ENCODE data around the gene TAS2R60. TPM values are rescaled to one million over a fixed set of nuclear protein-coding genes. Genes with fewer than 3 reads are reported as not detected.

TAS2R60 gene
- total RNA-seq, 1 experiment from 2014 or later: not detected

GRCh38 chr7:143405173-143406001, 37.9 kb upstream of the TAS2R60 start:
- TF ChIP-seq CTCF (conservative IDR thresholded peaks at IDR 0.05): no peak
- no peak for TF ChIP-seq EZH2 (IDR thresholded peaks at IDR 0.05; ENCODE audit: low read depth)
- intact Hi-C loops (cut with micrococcal nuclease; ENCODE audit: unreplicated experiment): loop anchor here (5.0 kb wide), 1 partner anchor 188 kb away; no protein-coding TSS in a partner anchor
- Histone ChIP-seq H3K4me2 (no peak overlapping the region), H2AFZ (no peak overlapping the region), H3K4me1 (replicated peaks; ENCODE audit: insufficient read depth) (peaks cover 23% of the 10 kb centered on the region), H3K27ac (no peak overlapping the region), H3F3A (ENCODE audit: insufficient read depth, low read depth) (peaks cover 9% of the 10 kb centered on the region; the same call in 1 of the 2 replicates), H3K9me3 (ENCODE audit: insufficient read depth, low read depth) (no peaks in the 10 kb centered on the region), H3K36me3 (ENCODE audit: low read depth) (0 out of 2 replicates have a peak, but pooled peaks cover 2% of the 10 kb centered on the region), H3K79me2 (ENCODE audit: low read depth) (peaks cover 25% of the 10 kb centered on the region), H4K20me1 (ENCODE audit: insufficient read depth) (no peaks in the 10 kb centered on the region), H3K27me3 (ENCODE audit: insufficient read depth, low read depth) (no peaks in the 10 kb centered on the region), H3K4me3 (no peak overlapping the region), H3K9me2 (ENCODE audit: insufficient read depth) (no peaks in the 10 kb centered on the region)
- POLR2A ChIA-PET (ENCODE audit: unreplicated experiment): interaction anchor here (0.6 to 0.8 kb wide), 2 partner anchors 10 to 46 kb away, joined by 9 to 11 read pairs; no protein-coding TSS in a partner anchor
- CTCF ChIA-PET: no interaction called here
- BruUV-seq (replicated peaks): no TSS peak
- DNase-seq: peak in 1 of 2 experiments; percentile 26

- BruUV-seq (replicated peaks): no TSS peak
- Histone ChIP-seq H3K79me2 (ENCODE audit: low read depth) (peaks cover 25% of the 10 kb centered on the region), H3K4me3 (no peak overlapping the region), H3K9me3 (ENCODE audit: insufficient read depth, low read depth) (no peaks in the 10 kb centered on the region), H3K27ac (no peak overlapping the region), H3K4me1 (replicated peaks; ENCODE audit: insufficient read depth) (peaks cover 23% of the 10 kb centered on the region), H3K36me3 (ENCODE audit: low read depth) (0 out of 2 replicates have a peak, but pooled peaks cover 2% of the 10 kb centered on the region), H3F3A (ENCODE audit: insufficient read depth, low read depth) (peaks cover 9% of the 10 kb centered on the region; the same call in 1 of the 2 replicates), H3K9me2 (ENCODE audit: insufficient read depth) (no peaks in the 10 kb centered on the region), H3K27me3 (ENCODE audit: insufficient read depth, low read depth) (no peaks in the 10 kb centered on the region), H4K20me1 (ENCODE audit: insufficient read depth) (no peaks in the 10 kb centered on the region), H3K4me2 (no peak overlapping the region), H2AFZ (no peak overlapping the region)
- TF ChIP-seq CTCF (conservative IDR thresholded peaks at IDR 0.05): no peak
- TF ChIP-seq EZH2 (IDR thresholded peaks at IDR 0.05; ENCODE audit: low read depth): no peak
- no peak for DNase-seq
- CTCF ChIA-PET: no interaction called here
- POLR2A ChIA-PET (ENCODE audit: unreplicated experiment): interaction anchor here (0.8 kb wide), 1 partner anchor 10 kb away, joined by 11 read pairs; no protein-coding TSS in a partner anchor
- intact Hi-C loops (cut with micrococcal nuclease; ENCODE audit: unreplicated experiment): loop anchor here (5.0 kb wide), 1 partner anchor 189 kb away; no protein-coding TSS in a partner anchor
Observed at GRCh38 chr7:143406002-143406357, 37.3 kb upstream of the TAS2R60 start.

GRCh38 chr7:143407287-143408251, 35.7 kb upstream of the TAS2R60 start:
- Histone ChIP-seq H3F3A (ENCODE audit: insufficient read depth, low read depth) (peaks cover 9% of the 10 kb centered on the region; the same call in 1 of the 2 replicates), H3K4me3 (peak overlapping the region; percentile 96), H3K79me2 (ENCODE audit: low read depth) (peaks cover 25% of the 10 kb centered on the region), H3K4me1 (replicated peaks; ENCODE audit: insufficient read depth) (peaks cover 23% of the 10 kb centered on the region), H3K9me2 (ENCODE audit: insufficient read depth) (no peaks in the 10 kb centered on the region), H3K27me3 (ENCODE audit: insufficient read depth, low read depth) (no peaks in the 10 kb centered on the region), H3K9me3 (ENCODE audit: insufficient read depth, low read depth) (no peaks in the 10 kb centered on the region), H3K36me3 (ENCODE audit: low read depth) (0 out of 2 replicates have a peak, but pooled peaks cover 2% of the 10 kb centered on the region), H4K20me1 (ENCODE audit: insufficient read depth) (no peaks in the 10 kb centered on the region), H3K27ac (peak overlapping the region; percentile 33; the same call in 1 of the 2 replicates), H3K4me2 (peak overlapping the region; percentile 98), H2AFZ (peak overlapping the region; percentile 96)
- ChIA-PET POLR2A (ENCODE audit: unreplicated experiment) (interaction anchor here (0.5 kb wide), 1 partner anchor 443 kb away, joined by 3 read pairs; no protein-coding TSS in a partner anchor), CTCF (interaction anchor here (0.6 to 1.2 kb wide), 3 partner anchors 26 to 359 kb away, joined by 3 to 5 read pairs (median 4); no protein-coding TSS in a partner anchor)
- DNase-seq: peak; percentile 40 to 41
- intact Hi-C loops (cut with micrococcal nuclease; ENCODE audit: unreplicated experiment): loop anchor here (1.0 to 5.0 kb wide), 5 partner anchors 26 to 190 kb away; partner anchors contain the start of genes CASP2 and ZYX
- TF ChIP-seq CTCF (conservative IDR thresholded peaks at IDR 0.05) (no peak), EZH2 (IDR thresholded peaks at IDR 0.05; ENCODE audit: low read depth) (no peak)
- BruUV-seq (replicated peaks): TSS peak; percentile 52

Data from PC-9 (cell line).